GM23248 (cell line): ENCODE data around the gene IL1RAPL2.

Source experiments
- EZH2 ChIP-seq: fragments of 200-600 bp; sonication (generic); IDR thresholded peaks from 2 replicates; pipeline ENCODE4 v1.6.1; 2018; ENCODE audit warnings: antibody characterized with exemption, mild to moderate bottlenecking; ENCODE audit not compliant: insufficient read depth, poor library complexity, severe bottlenecking
- EZH2phosphoT487 ChIP-seq: fragments of 200-600 bp; sonication (generic); IDR thresholded peaks from 2 replicates; pipeline ENCODE4 v1.6.1; 2018; ENCODE audit warnings: antibody characterized with exemption, moderate library complexity, mild to moderate bottlenecking, low read depth; ENCODE audit not compliant: insufficient read depth

- TF ChIP-seq EZH2 = no peak
- no peak for TF ChIP-seq EZH2phosphoT487
These were observed at the start of gene IL1RAPL2 for GRCh38 chrX:104565791-104566680.
